H1 (cell line): Measurements from ENCODE around the gene CTXN1. TPM values are rescaled to one million over a fixed set of nuclear protein-coding genes. Genes with fewer than 3 reads are reported as not detected.

Source experiments
- CTCF ChIA-PET: fragments of 300-600 bp; sonication (Branson Sonifier 250); formaldehyde crosslinking; loops from one replicate; lab custom pipeline; 2021; ENCODE audit not compliant: partially characterized antibody; lab: Charles Lee
- POLR2A ChIA-PET: fragments of 300-600 bp; sonication (Branson Sonifier 250); formaldehyde crosslinking; loops from one replicate; lab custom pipeline; 2021; ENCODE audit warnings: inconsistent platforms; ENCODE audit not compliant: partially characterized antibody; lab: Charles Lee
- DNase-seq, 2 experiments: peaks; one replicate each; pipeline versions ENCODE4 v3.0.0 to v3.0.0-alpha.2; 2010 to 2022; ENCODE audit warnings: low spot score in 2 of 2, low read depth in 1 of 2, mixed read lengths in 1 of 2
- FAIRE-seq: peaks from 2 replicates; lab custom pipeline; 2011; peaks lifted over from hg19 to GRCh38; lab: Jason Lieb, UNC
- H2AFZ ChIP-seq: 2 replicates; pipeline ENCODE4 v1.8.1; 2012; ENCODE audit warnings: low read length, inconsistent platforms
- H2AK5ac ChIP-seq: 2 replicates; pipeline ENCODE4 v1.6.1; 2013; ENCODE audit warnings: low read depth, low read length
- H2BK120ac ChIP-seq: replicated peaks from 2 replicates; pipeline ENCODE3; 2013; ENCODE audit warnings: low read depth, low read length, inconsistent platforms
- H2BK12ac ChIP-seq: 2 replicates; pipeline ENCODE4 v1.6.1; 2013; ENCODE audit warnings: low read depth, low read length
- H2BK15ac ChIP-seq: 2 replicates; pipeline ENCODE4 v1.6.1; 2013; ENCODE audit warnings: low read length
- H2BK20ac ChIP-seq: 2 replicates; pipeline ENCODE4 v1.6.1; 2013; ENCODE audit warnings: low read length
- H2BK5ac ChIP-seq: 2 replicates; pipeline ENCODE4 v1.6.1; 2013; ENCODE audit warnings: low read depth, low read length
- H3K14ac ChIP-seq: 2 replicates; pipeline ENCODE4 v1.6.1; 2013; ENCODE audit warnings: inconsistent platforms; ENCODE audit not compliant: insufficient read length
- H3K18ac ChIP-seq: 2 replicates; pipeline ENCODE4 v1.6.1; 2013; ENCODE audit warnings: low read length; ENCODE audit errors: extremely low read depth
- H3K23ac ChIP-seq: 2 replicates; pipeline ENCODE4 v1.6.1; 2013; ENCODE audit warnings: inconsistent platforms; ENCODE audit not compliant: insufficient read length
- H3K23me2 ChIP-seq: 2 replicates; pipeline ENCODE4 v1.6.1; 2013; ENCODE audit warnings: low read depth, low read length
- H3K27ac ChIP-seq: 2 replicates; pipeline ENCODE4 v1.6.1; 2011; ENCODE audit warnings: low read depth, low read length, inconsistent platforms
- H3K27me3 ChIP-seq, 4 experiments: replicated peaks in 1 of 4; 1 replicate in 1 of 4; 2 replicates in 3 of 4; pipeline versions ENCODE4 v1.6.1 to v1.8.1; 2011 to 2013; ENCODE audit warnings: low read length in 3 of 4, mild to moderate bottlenecking in 3 of 4, inconsistent platforms in 2 of 4, mixed read lengths in 2 of 4, moderate library complexity in 1 of 4; ENCODE audit not compliant: control insufficient read depth in 3 of 4, insufficient read depth in 3 of 4; ENCODE audit errors: extremely low read depth in 1 of 4
- H3K36me3 ChIP-seq, 4 experiments: 2 replicates each; pipeline versions ENCODE4 v1.6.1 to v1.8.1; 2011 to 2013; ENCODE audit warnings: mild to moderate bottlenecking in 4 of 4, low read length in 3 of 4, moderate library complexity in 2 of 4, control low read depth in 1 of 4, inconsistent platforms in 1 of 4; ENCODE audit not compliant: insufficient read depth in 4 of 4, control insufficient read depth in 2 of 4
- H3K4ac ChIP-seq: replicated peaks from 2 replicates; pipeline ENCODE3; 2013; ENCODE audit warnings: low read length, low read depth, mixed read lengths, inconsistent platforms; ENCODE audit not compliant: insufficient read length
- H3K4me1 ChIP-seq, 4 experiments: replicated peaks in 1 of 4; 1 replicate in 1 of 4; 2 replicates in 3 of 4; pipeline versions ENCODE4 v1.6.1 to v1.8.1; 2011 to 2013; ENCODE audit warnings: low read length in 3 of 4, inconsistent platforms in 2 of 4, mixed read lengths in 1 of 4; ENCODE audit not compliant: insufficient read depth in 4 of 4, control insufficient read depth in 3 of 4
- H3K4me2 ChIP-seq, 2 experiments: 2 replicates each; pipeline versions ENCODE4 v1.6.1 to v1.8.1; 2011 to 2013; ENCODE audit warnings: low read depth in 2 of 2, low read length in 2 of 2, control low read depth in 1 of 2, inconsistent platforms in 1 of 2, mild to moderate bottlenecking in 1 of 2; ENCODE audit not compliant: insufficient read depth in 1 of 2
- H3K4me3 ChIP-seq, 4 experiments: fragments of 200-600, 300-600 bp in 1 of 4; sonication (generic), shearing (Covaris generic), sonication (Bioruptor Twin) in 1 of 4; 2 replicates each; pipeline versions ENCODE4 v1.5.1 to v1.8.1; 2011 to 2016; ENCODE audit warnings: low read length in 4 of 4, low read depth in 3 of 4, control low read depth in 2 of 4, inconsistent platforms in 2 of 4, mild to moderate bottlenecking in 2 of 4, mixed read lengths in 1 of 4, moderate library complexity in 1 of 4; ENCODE audit not compliant: insufficient read depth in 2 of 4; ENCODE audit errors: extremely low read depth in 1 of 4
- H3K56ac ChIP-seq: replicated peaks from 2 replicates; pipeline ENCODE3; 2013; ENCODE audit warnings: low read depth, mild to moderate bottlenecking, mixed read lengths, low read length, inconsistent platforms; ENCODE audit not compliant: insufficient read length
- H3K79me1 ChIP-seq: 2 replicates; pipeline ENCODE4 v1.6.1; 2013; ENCODE audit warnings: low read depth, low read length, control low read depth
- H3K79me2 ChIP-seq, 2 experiments: 2 replicates each; pipeline versions ENCODE4 v1.6.1 to v1.8.1; 2012 to 2013; ENCODE audit warnings: low read length in 2 of 2, mild to moderate bottlenecking in 2 of 2, inconsistent platforms in 1 of 2; ENCODE audit not compliant: insufficient read depth in 2 of 2, control insufficient read depth in 1 of 2
- H3K9ac ChIP-seq, 4 experiments: replicated peaks in 1 of 4; 1 replicate in 1 of 4; 2 replicates in 3 of 4; pipeline versions ENCODE4 v1.6.1 to v1.8.1; 2011 to 2013; ENCODE audit warnings: low read depth in 3 of 4, low read length in 3 of 4, control low read depth in 2 of 4, mild to moderate bottlenecking in 2 of 4, moderate library complexity in 2 of 4, inconsistent platforms in 1 of 4; ENCODE audit errors: extremely low read depth in 1 of 4
- H3K9me3 ChIP-seq, 2 experiments: 2 replicates each; pipeline versions ENCODE4 v1.6.1 to v1.8.1; 2012 to 2013; ENCODE audit warnings: mild to moderate bottlenecking in 2 of 2, moderate library complexity in 2 of 2, control low read depth in 1 of 2, inconsistent platforms in 1 of 2, low read depth in 1 of 2, low read length in 1 of 2, mixed read lengths in 1 of 2; ENCODE audit not compliant: insufficient read depth in 2 of 2
- H4K20me1 ChIP-seq, 2 experiments: replicated peaks in 1 of 2; 2 replicates each; pipeline versions ENCODE3 to v1.8.1; 2011 to 2013; ENCODE audit warnings: inconsistent platforms in 2 of 2, low read length in 2 of 2, mild to moderate bottlenecking in 1 of 2; ENCODE audit not compliant: insufficient read depth in 2 of 2, control insufficient read depth in 1 of 2
- H4K5ac ChIP-seq: 2 replicates; pipeline ENCODE4 v1.6.1; 2013; ENCODE audit warnings: low read length, low read depth, mixed read lengths, inconsistent platforms; ENCODE audit not compliant: insufficient read length
- H4K8ac ChIP-seq: 2 replicates; pipeline ENCODE4 v1.8.0; 2013; ENCODE audit warnings: mild to moderate bottlenecking, moderate library complexity, low read length, inconsistent platforms; ENCODE audit not compliant: insufficient read depth; ENCODE audit errors: extremely low read depth
- H4K91ac ChIP-seq: replicated peaks from 2 replicates; pipeline ENCODE3; 2013; ENCODE audit warnings: low read length, mixed read lengths, inconsistent platforms; ENCODE audit not compliant: insufficient read length
- ASH2L ChIP-seq: fragments of 200-600, 300-600 bp; sonication (generic); IDR thresholded peaks from one replicate; pipeline ENCODE4 v1.7.1; 2017; ENCODE audit warnings: low read length
- BCL11A ChIP-seq, 2 experiments: IDR thresholded peaks; one replicate each; pipeline ENCODE4 v1.6.1; 2011; ENCODE audit warnings: low read depth in 2 of 2, low read length in 2 of 2, mild to moderate bottlenecking in 2 of 2
- BRCA1 ChIP-seq: IDR thresholded peaks from 2 replicates; pipeline ENCODE4 v1.6.1; 2012; ENCODE audit warnings: low read depth, low read length, improper control_type of control experiment
- CREB1 ChIP-seq: IDR thresholded peaks from 2 replicates; pipeline ENCODE4 v1.6.1; 2012; ENCODE audit warnings: inconsistent platforms
- CTBP2 ChIP-seq: IDR thresholded peaks from 2 replicates; pipeline ENCODE4 v1.7.0; 2011; ENCODE audit warnings: borderline replicate concordance, mild to moderate bottlenecking, moderate library complexity, mixed read lengths, low read length; ENCODE audit not compliant: insufficient read depth, insufficient read length
- JUND ChIP-seq: IDR thresholded peaks from 2 replicates; pipeline ENCODE4 v1.6.1; 2011; ENCODE audit warnings: mild to moderate bottlenecking, improper control_type of control experiment, low read length
- KDM1A ChIP-seq: fragments of 200-600, 300-600 bp; sonication (generic); IDR thresholded peaks from 2 replicates; pipeline ENCODE4 v1.7.1; 2016; ENCODE audit warnings: mild to moderate bottlenecking, low read length, borderline replicate concordance
- NRF1 ChIP-seq: IDR thresholded peaks from 2 replicates; pipeline ENCODE4 v1.6.1; 2011; ENCODE audit warnings: mild to moderate bottlenecking, low read depth, low read length, improper control_type of control experiment
- POU5F1 ChIP-seq: IDR thresholded peaks from 2 replicates; pipeline ENCODE4 v1.6.1; 2011; ENCODE audit warnings: low read depth, mild to moderate bottlenecking, low read length, moderate library complexity
- RFX5 ChIP-seq: IDR thresholded peaks from 2 replicates; pipeline ENCODE4 v1.6.1; 2011; ENCODE audit warnings: low read depth, low read length, improper control_type of control experiment, borderline replicate concordance
- SP1 ChIP-seq: IDR thresholded peaks from 2 replicates; pipeline ENCODE4 v1.6.1; 2011; ENCODE audit warnings: low read depth, low read length
- SRF ChIP-seq: IDR thresholded peaks from 2 replicates; pipeline ENCODE4 v1.6.1; 2011; ENCODE audit warnings: mild to moderate bottlenecking, low read depth, low read length, moderate library complexity
- TAF1 ChIP-seq: IDR thresholded peaks from 2 replicates; pipeline ENCODE4 v1.6.1; 2011; ENCODE audit warnings: mild to moderate bottlenecking, low read depth, low read length
- TBP ChIP-seq: IDR thresholded peaks from 2 replicates; pipeline ENCODE4 v1.6.1; 2011; ENCODE audit warnings: low read depth, low read length, improper control_type of control experiment
- TEAD4 ChIP-seq: IDR thresholded peaks from 2 replicates; pipeline ENCODE4 v1.6.1; 2012; ENCODE audit warnings: low read depth, low read length, inconsistent platforms, mixed read lengths
- WGBS, 2 experiments: shearing (Covaris generic) in 1 of 2; methylation state at CpG; one replicate each; pipeline versions ENCODE4 v1.1.6 to v1.1.7; 2013 to 2015; ENCODE audit warnings: low lambda C conversion rate in 2 of 2, mixed read lengths in 2 of 2, inconsistent platforms in 1 of 2, low coverage in 1 of 2, missing lambda C conversion rate in 1 of 2; ENCODE audit not compliant: insufficient replicate concordance in 2 of 2, insufficient coverage in 1 of 2, insufficient read length in 1 of 2; ENCODE audit errors: extremely low coverage in 1 of 2, missing lambda C conversion rate in 1 of 2; 5-methylcytosine and 5-hydroxymethylcytosine counted together
- polyA plus RNA-seq, 7 experiments: library from polyadenylated mRNA; depleted of rRNA in 3 of 7; stranded (reverse) in 5 of 7; unstranded in 2 of 7; fragments of >200 nt in 5 of 7; fragments of 200-250 nt in 2 of 7; gene quantifications; 1 replicate in 5 of 7; 2 replicates in 1 of 7; 4 replicates in 1 of 7; pipeline versions ENCODE4 v1.2.1 to v1.2.3, GENCODE V29; 2011 to 2013; ENCODE audit warnings: missing spikeins in 2 of 7, mixed read lengths in 2 of 7
- total RNA-seq: library from RNA; stranded (reverse); fragmentation: NEBNext Ultra II Directional; extraction: Animal tissue kit (Norgen Biotek cat#: 25700); gene quantifications from 2 replicates; pipeline ENCODE4 v1.2.1, GENCODE V29; 2021

The CTXN1 gene
- total and polyA plus RNA-seq, 2 of the 8 experiments (the other 6 are each of a cell fraction or from before 2014, with no cell fraction given): 16.4 to 58.0 TPM

GRCh38 chr19:7965259-7965841 is 39.4 kb upstream of the CTXN1 start:
- Histone ChIP-seq H3K9me3 (no peaks in the 10 kb centered on the region), H3K79me2 (peaks cover 0 to 3% of the 10 kb centered on the region in 2 experiments; a peak in 1 of 4 replicates), H3K4ac (no peak overlapping the region)
- TF ChIP-seq SP1: no peak
- no peak for TF ChIP-seq ASH2L
- TF ChIP-seq NRF1: no peak
- no peak for TF ChIP-seq POU5F1
- no peak for TF ChIP-seq TEAD4
- no peak for TF ChIP-seq TAF1
- no peak for TF ChIP-seq KDM1A
- no peak for TF ChIP-seq CTBP2
- TF ChIP-seq JUND: no peak
- no peak for TF ChIP-seq BCL11A (IDR thresholded peaks at IDR 0.05; ENCODE audit: low read depth in 2 of 2, low read length in 2 of 2)
- TF ChIP-seq RFX5: no peak
- no peak for TF ChIP-seq BRCA1
- no peak for TF ChIP-seq SRF
- no peak for TF ChIP-seq TBP
- TF ChIP-seq CREB1: no peak
- TF ChIP-seq, all 59 proteins: peak for 0
- Histone ChIP-seq H3K4me1 (peaks cover 0 to 10% (median 9%) of the 10 kb centered on the region in 4 experiments; a peak in 6 of 7 replicates), H3K23me2 (no peaks in the 10 kb centered on the region), H3K4me3 (no peak overlapping the region), H3K79me1 (no peaks in the 10 kb centered on the region; the same call in none of the 2 replicates), H2AFZ (no peak overlapping the region), H2BK5ac (no peak overlapping the region), H3K9ac (no peak overlapping the region), H4K20me1 (peaks cover 5 to 16% of the 10 kb centered on the region in 2 experiments), H2AK5ac (no peak overlapping the region), H4K91ac (no peak overlapping the region), H3K14ac (no peak overlapping the region), H3K56ac (no peak overlapping the region), H3K23ac (no peak overlapping the region), H3K4me2 (no peak overlapping the region), H3K18ac (no peak overlapping the region), H3K36me3 (peaks cover 33 to 74% (median 62%) of the 10 kb centered on the region in 4 experiments), H2BK15ac (no peak overlapping the region), H3K27ac (no peak overlapping the region), H4K5ac (no peak overlapping the region), H4K8ac (no peak overlapping the region), H2BK20ac (no peak overlapping the region), H2BK120ac (no peak overlapping the region), H2BK12ac (no peak overlapping the region), H3K27me3 (no peaks in the 10 kb centered on the region)
- WGBS, 2 experiments: 93% methylated on average over 9 of the region's 12 CpGs; no CpG with 5 or more reads in 1 of the 2 experiments
- FAIRE-seq (no peak), DNase-seq (no peak)
- ChIA-PET POLR2A (interaction anchor here (1.7 kb wide), 1 partner anchor 22 kb away, joined by 8 read pairs; the partner anchor contains the start of gene TIMM44), CTCF (interaction anchor here (0.8 to 1.4 kb wide), 2 partner anchors 33 to 36 kb away, joined by 3 to 5 read pairs; no protein-coding TSS in a partner anchor)
